H9 (cell line): ENCODE measurements around the gene C1RL. TPM values are rescaled to one million over a fixed set of nuclear protein-coding genes. Genes with fewer than 3 reads are reported as not detected.

Experiments
- DNase-seq: peaks from one replicate; pipeline ENCODE4 v3.0.0-alpha.2; 2017
- H2AFZ ChIP-seq: one replicate; pipeline ENCODE4 v1.6.1; 2013; ENCODE audit warnings: mild to moderate bottlenecking, low read length, control low read depth, moderate library complexity
- H2AK5ac ChIP-seq: 2 replicates; pipeline ENCODE4 v1.6.1; 2013; ENCODE audit warnings: low read length, control low read depth, mixed read lengths; ENCODE audit not compliant: insufficient read length
- H2BK120ac ChIP-seq: one replicate; pipeline ENCODE4 v1.6.1; 2013; ENCODE audit warnings: low read depth, mild to moderate bottlenecking, low read length, control low read depth, inconsistent platforms; ENCODE audit not compliant: poor library complexity, severe bottlenecking
- H2BK12ac ChIP-seq: 2 replicates; pipeline ENCODE4 v1.6.1; 2013; ENCODE audit warnings: low read length, control low read depth, mixed read lengths, low read depth; ENCODE audit not compliant: insufficient read length
- H2BK15ac ChIP-seq: 2 replicates; pipeline ENCODE4 v1.6.1; 2013; ENCODE audit warnings: low read depth, low read length, control low read depth
- H2BK20ac ChIP-seq: one replicate; pipeline ENCODE4 v1.6.1; 2013; ENCODE audit warnings: low read depth, mild to moderate bottlenecking, low read length, control low read depth, inconsistent platforms; ENCODE audit not compliant: poor library complexity, severe bottlenecking
- H2BK5ac ChIP-seq: 2 replicates; pipeline ENCODE4 v1.6.1; 2013; ENCODE audit warnings: low read length, control low read depth, mixed read lengths; ENCODE audit not compliant: insufficient read length
- H3K14ac ChIP-seq: 2 replicates; pipeline ENCODE4 v1.6.1; 2013; ENCODE audit warnings: low read length, control low read depth; ENCODE audit not compliant: insufficient read depth
- H3K18ac ChIP-seq: 2 replicates; pipeline ENCODE4 v1.6.1; 2013; ENCODE audit warnings: low read depth, mild to moderate bottlenecking, mixed read lengths, low read length, control low read depth; ENCODE audit not compliant: insufficient read length
- H3K23ac ChIP-seq: 2 replicates; pipeline ENCODE4 v1.6.1; 2013; ENCODE audit warnings: low read length, control low read depth, mixed read lengths, low read depth; ENCODE audit not compliant: insufficient read length
- H3K23me2 ChIP-seq: 2 replicates; pipeline ENCODE4 v1.6.1; 2013; ENCODE audit warnings: low read depth, mild to moderate bottlenecking, mixed read lengths, low read length, control low read depth; ENCODE audit not compliant: insufficient read length, poor library complexity, severe bottlenecking
- H3K27ac ChIP-seq: 2 replicates; pipeline ENCODE4 v1.5.1; 2013; ENCODE audit warnings: low read length, control low read depth, mixed read lengths, low read depth; ENCODE audit not compliant: insufficient read length
- H3K27me3 ChIP-seq: 2 replicates; pipeline ENCODE4 v1.6.1; 2013; ENCODE audit warnings: low read length, control low read depth, inconsistent platforms; ENCODE audit not compliant: insufficient read depth
- H3K4ac ChIP-seq: 2 replicates; pipeline ENCODE4 v1.6.1; 2013; ENCODE audit warnings: low read depth, mild to moderate bottlenecking, control low read depth, inconsistent platforms, low read length, moderate library complexity
- H3K4me1 ChIP-seq: 2 replicates; pipeline ENCODE4 v1.6.1; 2013; ENCODE audit warnings: low read length, control low read depth, inconsistent platforms; ENCODE audit not compliant: insufficient read depth
- H3K4me2 ChIP-seq: 2 replicates; pipeline ENCODE4 v1.6.1; 2013; ENCODE audit warnings: low read length, control low read depth, mixed read lengths; ENCODE audit not compliant: insufficient read length, insufficient read depth
- H3K56ac ChIP-seq: 2 replicates; pipeline ENCODE4 v1.6.1; 2013; ENCODE audit warnings: low read depth, mild to moderate bottlenecking, mixed read lengths, low read length, control low read depth; ENCODE audit not compliant: insufficient read length
- H3K79me1 ChIP-seq: 2 replicates; pipeline ENCODE4 v1.6.1; 2013; ENCODE audit warnings: low read depth, mild to moderate bottlenecking, moderate library complexity, low read length, control low read depth, inconsistent platforms; ENCODE audit not compliant: insufficient read depth, poor library complexity, severe bottlenecking
- H3K79me2 ChIP-seq: 2 replicates; pipeline ENCODE4 v1.6.1; 2013; ENCODE audit warnings: low read length, control low read depth, inconsistent platforms; ENCODE audit not compliant: insufficient read depth
- H3K9ac ChIP-seq: 2 replicates; pipeline ENCODE4 v1.6.1; 2013; ENCODE audit warnings: low read length, control low read depth, mixed read lengths; ENCODE audit not compliant: insufficient read length; ENCODE audit errors: extremely low read depth
- H3K9me3 ChIP-seq: one replicate; pipeline ENCODE4 v1.6.1; 2013; ENCODE audit warnings: low read depth, low read length, inconsistent platforms; ENCODE audit not compliant: control insufficient read depth
- H3T11ph ChIP-seq: one replicate; pipeline ENCODE4 v1.6.1; 2013; ENCODE audit warnings: mild to moderate bottlenecking, low read length, control low read depth, inconsistent platforms
- H4K20me1 ChIP-seq: one replicate; pipeline ENCODE4 v1.6.1; 2013; ENCODE audit not compliant: control insufficient read depth, insufficient read length, insufficient read depth
- H4K5ac ChIP-seq: 2 replicates; pipeline ENCODE4 v1.6.1; 2013; ENCODE audit warnings: low read depth, mild to moderate bottlenecking, mixed read lengths, low read length, control low read depth; ENCODE audit not compliant: insufficient read length
- H4K8ac ChIP-seq: replicated peaks from 2 replicates; pipeline ENCODE4 v1.6.1; 2013; ENCODE audit warnings: low read length, control low read depth, mixed read lengths, low read depth; ENCODE audit not compliant: insufficient read length
- H4K91ac ChIP-seq: 2 replicates; pipeline ENCODE4 v1.6.1; 2013; ENCODE audit warnings: low read depth, mild to moderate bottlenecking, moderate library complexity, mixed read lengths, low read length, control low read depth; ENCODE audit not compliant: insufficient read length
- H3K27ac Mint-ChIP-seq, 3 experiments: 2 replicates in 2 of 3; 3 replicates in 1 of 3; pipeline ENCODE4 v1.8.0; 2020 to 2021; ENCODE audit warnings: mixed read lengths in 3 of 3, mild to moderate bottlenecking in 1 of 3, moderate library complexity in 1 of 3
- H3K27me3 Mint-ChIP-seq: 2 replicates; pipeline ENCODE4 v1.8.0; 2021; ENCODE audit warnings: low read depth, mild to moderate bottlenecking, moderate library complexity, mixed read lengths
- H3K36me3 Mint-ChIP-seq, 3 experiments: 2 replicates in 2 of 3; 3 replicates in 1 of 3; pipeline ENCODE4 v1.8.0; 2020 to 2021; ENCODE audit warnings: low read depth in 3 of 3, mixed read lengths in 3 of 3; ENCODE audit not compliant: insufficient read depth in 1 of 3
- H3K4me1 Mint-ChIP-seq, 2 experiments: 2 replicates each; pipeline ENCODE4 v1.8.0; 2020; ENCODE audit warnings: mixed read lengths in 2 of 2
- H3K4me3 Mint-ChIP-seq, 2 experiments: 2 replicates in 1 of 2; 3 replicates in 1 of 2; pipeline ENCODE4 v1.8.0; 2020 to 2021; ENCODE audit warnings: mild to moderate bottlenecking in 2 of 2, mixed read lengths in 2 of 2, moderate library complexity in 1 of 2
- H3K9me3 Mint-ChIP-seq, 2 experiments: 2 replicates in 1 of 2; 3 replicates in 1 of 2; pipeline ENCODE4 v1.8.0; 2020; ENCODE audit warnings: mild to moderate bottlenecking in 2 of 2, mixed read lengths in 2 of 2, moderate library complexity in 1 of 2
- WGBS: extraction: QIAGEN DNeasy Blood & Tissue Kit; methylation state at CpG from one replicate; pipeline ENCODE4 v1.1.7; 2013; ENCODE audit warnings: missing lambda C conversion rate, low lambda C conversion rate, mixed read lengths; ENCODE audit not compliant: insufficient read length; ENCODE audit errors: extremely low coverage; 5-methylcytosine and 5-hydroxymethylcytosine counted together
- total RNA-seq: library from RNA; stranded (reverse); gene quantifications from 2 replicates; pipeline ENCODE4 v1.2.1, GENCODE V29; 2021
- TF ChIP-seq, protein P1 (sequence below): fragments of 200-600 bp; sonication (generic); conservative IDR thresholded peaks from 3 replicates; pipeline ENCODE4 v1.8.0; 2021; ENCODE audit warnings: antibody characterized with exemption, mild to moderate bottlenecking

The C1RL gene
- total RNA-seq, 1 experiment from 2014 or later, result 15.1 TPM

DNA sequence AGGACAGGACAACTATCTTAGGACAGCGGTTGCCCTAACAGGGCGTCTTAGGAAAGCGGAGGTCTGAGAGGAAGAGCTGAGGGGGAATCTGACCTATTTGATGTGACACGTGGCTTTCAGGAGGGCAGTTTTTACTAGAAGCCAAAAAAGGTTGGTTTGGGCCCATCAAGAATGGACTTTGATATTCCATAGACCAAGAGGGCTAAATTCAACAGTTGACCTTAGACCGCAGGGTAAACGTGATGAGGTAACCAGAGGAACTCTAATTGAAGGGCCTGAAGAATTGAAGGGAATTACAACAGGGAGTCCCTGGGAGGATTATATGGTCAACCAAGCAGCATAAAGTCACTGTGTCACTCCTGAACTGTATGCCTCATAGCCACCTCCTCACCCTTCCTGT lies 37.0 kb downstream of the C1RL start:
- Histone ChIP-seq H4K20me1 (no peaks in the 10 kb centered on the region), H3K27me3 (no peaks in the 10 kb centered on the region), H3K4me2 (no peak overlapping the region), H4K5ac (no peak overlapping the region), H3K4ac (no peak overlapping the region), H3K23ac (no peak overlapping the region), H3K14ac (no peak overlapping the region), H2BK5ac (no peak overlapping the region), H3K23me2 (no peaks in the 10 kb centered on the region), H3K4me1 (no peaks in the 10 kb centered on the region), H2AFZ (no peak overlapping the region), H2BK15ac (no peak overlapping the region), H3K79me2 (no peaks in the 10 kb centered on the region), H3T11ph (no peak overlapping the region), H4K8ac (no peak overlapping the region), H3K56ac (no peak overlapping the region), H3K18ac (no peak overlapping the region), H3K79me1 (no peaks in the 10 kb centered on the region), H2BK20ac (no peak overlapping the region), H2BK120ac (no peak overlapping the region), H4K91ac (no peak overlapping the region), H3K27ac (no peak overlapping the region), H3K9me3 (no peaks in the 10 kb centered on the region), H3K9ac (no peak overlapping the region), H2BK12ac (no peak overlapping the region), H2AK5ac (no peak overlapping the region)
- Mint-ChIP-seq H3K36me3 (no peaks in the 10 kb centered on the region), H3K9me3 (no peaks in the 10 kb centered on the region; a peak in 1 of 5 replicates), H3K27me3 (peaks cover 14% of the 10 kb centered on the region), H3K27ac (no peak overlapping the region), H3K4me1 (0 out of 4 replicates have a peak, but pooled peaks cover 0 to 2% of the 10 kb centered on the region in 2 experiments), H3K4me3 (no peak overlapping the region)
- no peak for DNase-seq
- TF ChIP-seq, protein P1, sequence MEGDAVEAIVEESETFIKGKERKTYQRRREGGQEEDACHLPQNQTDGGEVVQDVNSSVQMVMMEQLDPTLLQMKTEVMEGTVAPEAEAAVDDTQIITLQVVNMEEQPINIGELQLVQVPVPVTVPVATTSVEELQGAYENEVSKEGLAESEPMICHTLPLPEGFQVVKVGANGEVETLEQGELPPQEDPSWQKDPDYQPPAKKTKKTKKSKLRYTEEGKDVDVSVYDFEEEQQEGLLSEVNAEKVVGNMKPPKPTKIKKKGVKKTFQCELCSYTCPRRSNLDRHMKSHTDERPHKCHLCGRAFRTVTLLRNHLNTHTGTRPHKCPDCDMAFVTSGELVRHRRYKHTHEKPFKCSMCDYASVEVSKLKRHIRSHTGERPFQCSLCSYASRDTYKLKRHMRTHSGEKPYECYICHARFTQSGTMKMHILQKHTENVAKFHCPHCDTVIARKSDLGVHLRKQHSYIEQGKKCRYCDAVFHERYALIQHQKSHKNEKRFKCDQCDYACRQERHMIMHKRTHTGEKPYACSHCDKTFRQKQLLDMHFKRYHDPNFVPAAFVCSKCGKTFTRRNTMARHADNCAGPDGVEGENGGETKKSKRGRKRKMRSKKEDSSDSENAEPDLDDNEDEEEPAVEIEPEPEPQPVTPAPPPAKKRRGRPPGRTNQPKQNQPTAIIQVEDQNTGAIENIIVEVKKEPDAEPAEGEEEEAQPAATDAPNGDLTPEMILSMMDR, result no peak
- no CpG with 5 or more reads among the region's 6 CpGs for WGBS
